ENCODE measurements around the gene DCC. TPM values are rescaled to one million over a fixed set of nuclear protein-coding genes. Genes with fewer than 3 reads are reported as not detected.

The DCC gene
- total RNA-seq, 1 experiment from 2014 or later: not detected

- POLR2A ChIA-PET: no interaction called here
- no TSS peak for BruUV-seq (replicated peaks)
Observed at GRCh38 chr18:52749542-52749941, 409.5 kb downstream of the DCC start.

GRCh38 chr18:52750995-52751394 lies 411.0 kb downstream of the DCC start:
- CTCF ChIA-PET: no interaction called here

More at GRCh38 chr18:52749542-52749941, 409.5 kb downstream of the DCC start:
- Mint-ChIP-seq H3K4me3 (ENCODE audit: unreplicated experiment) (no peak overlapping the region), H3K4me1 (ENCODE audit: insufficient read depth, unreplicated experiment) (no peaks in the 10 kb centered on the region), H3K36me3 (ENCODE audit: insufficient read depth, unreplicated experiment) (no peaks in the 10 kb centered on the region), H3K9me3 (ENCODE audit: unreplicated experiment) (peaks cover 26% of the 10 kb centered on the region), H3K27ac (ENCODE audit: low read depth, unreplicated experiment) (no peak overlapping the region), H3K27me3 (ENCODE audit: insufficient read depth, unreplicated experiment) (no peaks in the 10 kb centered on the region)
- intact Hi-C loops (cut with micrococcal nuclease): no loop called here
- CTCF ChIA-PET: interaction anchor here (0.7 to 0.8 kb wide), 3 partner anchors 47 to 140 kb away, joined by 3 to 4 read pairs (median 4); no protein-coding TSS in a partner anchor
- no peak for DNase-seq (ENCODE audit: unreplicated experiment)
- TF ChIP-seq CTCF (IDR thresholded peaks at IDR 0.05; ENCODE audit: unreplicated experiment): no peak

GRCh38 chr18:52764316-52764715 lies 424.3 kb downstream of the DCC start:
- no peaks in the 10 kb centered on the region for H3K4me1 Mint-ChIP-seq (ENCODE audit: insufficient read depth, unreplicated experiment)
- no peak overlapping the region for H3K27ac Mint-ChIP-seq (ENCODE audit: low read depth, unreplicated experiment)
- no TSS peak for BruUV-seq (replicated peaks)
- no peak overlapping the region for H3K4me3 Mint-ChIP-seq (ENCODE audit: unreplicated experiment)
- ChIA-PET CTCF (no interaction called here), POLR2A (no interaction called here)
- H3K36me3 Mint-ChIP-seq (ENCODE audit: insufficient read depth, unreplicated experiment): no peaks in the 10 kb centered on the region
- intact Hi-C loops (cut with micrococcal nuclease): no loop called here
- peak; percentile 0 for DNase-seq (ENCODE audit: unreplicated experiment)
- peaks cover 8% of the 10 kb centered on the region for H3K9me3 Mint-ChIP-seq (ENCODE audit: unreplicated experiment)
- no peak for TF ChIP-seq CTCF (IDR thresholded peaks at IDR 0.05; ENCODE audit: unreplicated experiment)
- H3K27me3 Mint-ChIP-seq (ENCODE audit: insufficient read depth, unreplicated experiment): no peaks in the 10 kb centered on the region

More at GRCh38 chr18:52750995-52751394, 411.0 kb downstream of the DCC start:
- Mint-ChIP-seq H3K9me3 (ENCODE audit: unreplicated experiment) (peaks cover 17% of the 10 kb centered on the region), H3K27ac (ENCODE audit: low read depth, unreplicated experiment) (no peak overlapping the region), H3K27me3 (ENCODE audit: insufficient read depth, unreplicated experiment) (no peaks in the 10 kb centered on the region), H3K4me1 (ENCODE audit: insufficient read depth, unreplicated experiment) (no peaks in the 10 kb centered on the region), H3K4me3 (ENCODE audit: unreplicated experiment) (no peak overlapping the region), H3K36me3 (ENCODE audit: insufficient read depth, unreplicated experiment) (no peaks in the 10 kb centered on the region)
- POLR2A ChIA-PET: interaction anchor here (0.6 to 1.0 kb wide), 2 partner anchors 38 to 124 kb away, joined by 4 to 5 read pairs; no protein-coding TSS in a partner anchor
- no TSS peak for BruUV-seq (replicated peaks)
- intact Hi-C loops (cut with micrococcal nuclease): no loop called here
- TF ChIP-seq CTCF (IDR thresholded peaks at IDR 0.05; ENCODE audit: unreplicated experiment): no peak
- no peak for DNase-seq (ENCODE audit: unreplicated experiment)

GRCh38 chr18:52766002-52766545 lies 426.1 kb downstream of the DCC start:
- ChIA-PET CTCF (interaction anchor here (1.0 kb wide), 1 partner anchor 42 kb away, joined by 3 read pairs; no protein-coding TSS in a partner anchor), POLR2A (no interaction called here)
- H3K27me3 Mint-ChIP-seq (ENCODE audit: insufficient read depth, unreplicated experiment): no peaks in the 10 kb centered on the region
- no TSS peak for BruUV-seq (replicated peaks)
- no peak for TF ChIP-seq CTCF (IDR thresholded peaks at IDR 0.05; ENCODE audit: unreplicated experiment)
- no peak overlapping the region for H3K4me3 Mint-ChIP-seq (ENCODE audit: unreplicated experiment)
- no peak for DNase-seq (ENCODE audit: unreplicated experiment)
- no peak overlapping the region for H3K27ac Mint-ChIP-seq (ENCODE audit: low read depth, unreplicated experiment)
- H3K9me3 Mint-ChIP-seq (ENCODE audit: unreplicated experiment): peaks cover 8% of the 10 kb centered on the region
- intact Hi-C loops (cut with micrococcal nuclease): no loop called here
- H3K36me3 Mint-ChIP-seq (ENCODE audit: insufficient read depth, unreplicated experiment): no peaks in the 10 kb centered on the region
- H3K4me1 Mint-ChIP-seq (ENCODE audit: insufficient read depth, unreplicated experiment): no peaks in the 10 kb centered on the region

Measured in MCF 10A (cell line).